Liver (tissue), 9 donors: ENCODE results near the gene SLC16A6. TPM values are rescaled to one million over a fixed set of nuclear protein-coding genes. Genes with fewer than 3 reads are reported as not detected.

ENCODE experiments used
- DNase-seq: peaks from one replicate; pipeline ENCODE4 v3.0.0-alpha.2; 2017; ENCODE audit warnings: low spot score
- H3K27ac ChIP-seq, 2 donors: one replicate each; pipeline ENCODE4 v1.7.0; 2013; ENCODE audit warnings: inconsistent platforms in 2 of 2, low read length in 2 of 2, control low read depth in 1 of 2, low read depth in 1 of 2, mild to moderate bottlenecking in 1 of 2
- H3K27me3 ChIP-seq, 4 donors: one replicate each; pipeline versions ENCODE4 v1.6.1 to v1.7.0; 2013; ENCODE audit warnings: low read length in 3 of 4, inconsistent platforms in 1 of 4, mild to moderate bottlenecking in 1 of 4, moderate library complexity in 1 of 4; ENCODE audit not compliant: control insufficient read depth in 4 of 4, insufficient read depth in 4 of 4
- H3K36me3 ChIP-seq, 4 donors: one replicate each; pipeline versions ENCODE4 v1.6.1 to v1.7.0; 2013; ENCODE audit warnings: low read length in 3 of 4, mild to moderate bottlenecking in 3 of 4, low read depth in 1 of 4, moderate library complexity in 1 of 4; ENCODE audit not compliant: control insufficient read depth in 4 of 4, insufficient read depth in 3 of 4
- H3K4me1 ChIP-seq, 4 donors: one replicate each; pipeline versions ENCODE4 v1.6.1 to v1.7.0; 2013; ENCODE audit warnings: low read length in 3 of 4, mild to moderate bottlenecking in 3 of 4, moderate library complexity in 1 of 4; ENCODE audit not compliant: control insufficient read depth in 4 of 4, insufficient read depth in 4 of 4
- H3K4me3 ChIP-seq, 3 donors: one replicate each; pipeline versions ENCODE4 v1.6.1 to v1.7.0; 2013; ENCODE audit warnings: low read length in 3 of 3, control low read depth in 1 of 3, low read depth in 1 of 3, mild to moderate bottlenecking in 1 of 3
- H3K9ac ChIP-seq, 2 donors: one replicate each; pipeline ENCODE4 v1.7.0; 2013; ENCODE audit warnings: low read length in 2 of 2, mild to moderate bottlenecking in 2 of 2, moderate library complexity in 2 of 2, control low read depth in 1 of 2, low read depth in 1 of 2
- H3K9me3 ChIP-seq, 4 donors: one replicate each; pipeline versions ENCODE4 v1.6.1 to v1.7.0; 2013; ENCODE audit warnings: low read length in 3 of 4; ENCODE audit not compliant: control insufficient read depth in 4 of 4
- ATF3 ChIP-seq: IDR thresholded peaks from 2 replicates; pipeline ENCODE4 v1.6.1; 2016; ENCODE audit warnings: antibody characterized with exemption
- EGR1 ChIP-seq, 2 donors: IDR thresholded peaks; 2 replicates each; pipeline ENCODE4 v1.6.1; 2016 to 2018; ENCODE audit warnings: antibody characterized with exemption in 2 of 2, low read depth in 2 of 2
- FOXA1 ChIP-seq: IDR thresholded peaks from 2 replicates; pipeline ENCODE4 v1.6.1; 2016; ENCODE audit warnings: antibody characterized with exemption
- FOXA2 ChIP-seq: IDR thresholded peaks from 2 replicates; pipeline ENCODE4 v1.6.1; 2016; ENCODE audit warnings: antibody characterized with exemption
- GABPA ChIP-seq, 2 donors: IDR thresholded peaks in 1 of 2; conservative IDR thresholded peaks in 1 of 2; 2 replicates each; pipeline ENCODE4 v1.6.1; 2016; ENCODE audit warnings: antibody characterized with exemption in 2 of 2, mild to moderate bottlenecking in 1 of 2, moderate library complexity in 1 of 2
- HNF4A ChIP-seq, 2 donors: conservative IDR thresholded peaks; 2 replicates each; pipeline ENCODE4 v1.6.1; 2016; ENCODE audit warnings: antibody characterized with exemption in 2 of 2, mild to moderate bottlenecking in 2 of 2
- HNF4G ChIP-seq: IDR thresholded peaks from 2 replicates; pipeline ENCODE4 v1.6.1; 2016; ENCODE audit warnings: antibody characterized with exemption
- MAX ChIP-seq: IDR thresholded peaks from 2 replicates; pipeline ENCODE4 v1.6.1; 2016; ENCODE audit warnings: antibody characterized with exemption
- NR2F2 ChIP-seq: IDR thresholded peaks from 2 replicates; pipeline ENCODE4 v1.6.1; 2016; ENCODE audit warnings: antibody characterized with exemption
- RAD21 ChIP-seq, 2 donors: IDR thresholded peaks; 2 replicates each; pipeline ENCODE4 v1.6.1; 2016; ENCODE audit warnings: antibody characterized with exemption in 2 of 2, mild to moderate bottlenecking in 2 of 2
- SP1 ChIP-seq: IDR thresholded peaks from 2 replicates; pipeline ENCODE4 v1.6.1; 2018; ENCODE audit warnings: antibody characterized with exemption, mild to moderate bottlenecking
- TAF1 ChIP-seq: conservative IDR thresholded peaks from 2 replicates; pipeline ENCODE4 v1.6.1; 2016; ENCODE audit warnings: antibody characterized with exemption, mild to moderate bottlenecking
- YY1 ChIP-seq: IDR thresholded peaks from 2 replicates; pipeline ENCODE4 v1.6.1; 2016; ENCODE audit warnings: antibody characterized with exemption, mild to moderate bottlenecking
- WGBS: extraction: QIAGEN DNeasy Blood & Tissue Kit; methylation state at CpG from one replicate; pipeline ENCODE4 v1.1.7; 2013; 5-methylcytosine and 5-hydroxymethylcytosine counted together
- polyA plus RNA-seq, 2 donors: library from polyadenylated mRNA; stranded (reverse) in 1 of 2; unstranded in 1 of 2; fragments of 200-250 nt in 1 of 2; fragments of >200 nt in 1 of 2; fragmentation: Nextera tagmentation in 1 of 2; extraction: Ambion mirVana in 1 of 2; gene quantifications; one replicate each; pipeline versions ENCODE4 v1.2.1 to v1.2.3, GENCODE V29; 2013 to 2015
- total RNA-seq, 2 donors: library from RNA; depleted of rRNA; stranded (reverse); fragments of >200 nt; gene quantifications; one replicate each; pipeline ENCODE4 v1.2.3, GENCODE V29; 2014
- TF ChIP-seq, protein P1 (sequence below): IDR thresholded peaks from 2 replicates; pipeline ENCODE4 v1.6.1; 2016; ENCODE audit warnings: antibody characterized with exemption
- TF ChIP-seq, protein P2 (sequence below): fragments of 150-350 bp; IDR thresholded peaks from 2 replicates; pipeline ENCODE4 v1.5.1; 2017; ENCODE audit warnings: improper control_type of control experiment, low read depth, low read length; ENCODE audit not compliant: missing input control
- TF ChIP-seq, protein P3 (sequence below): IDR thresholded peaks from 2 replicates; pipeline ENCODE4 v1.6.1; 2016; ENCODE audit warnings: antibody characterized with exemption, mild to moderate bottlenecking
- donor health status: healthy.
- donor health status: healthy.
- donor health status: healthy.
- donor health status: healthy.
- donor health status: healthy.

Gene SLC16A6
- total and polyA plus RNA-seq, 4 donors: 0.11 to 0.92 (median 0.59) TPM

GRCh38 chr17:68289936-68290267, 1.0 kb downstream of the SLC16A6 start:
- DNase-seq: no peak
- H3K9ac ChIP-seq: peak overlapping the region in 1 of 2 donors; percentile 54
- WGBS: 38% methylated on average over 9 of the region's 9 CpGs

More at GRCh38 chr17:68289936-68290267, 1.0 kb downstream of the SLC16A6 start:
- Histone ChIP-seq H3K36me3 (no peaks in the 10 kb centered on the region), H3K4me1 (peaks cover 5 to 22% (median 15%) of the 10 kb centered on the region in 4 donors), H3K27me3 (no peaks in the 10 kb centered on the region), H3K4me3 (peak overlapping the region; percentile 60 to 76 (median 63)), H3K9me3 (no peaks in the 10 kb centered on the region), H3K27ac (peak overlapping the region; percentile 75 to 78)
- TF ChIP-seq FOXA1 (no peak), TAF1 (no peak), MAX (no peak), NR2F2 (no peak), SP1 (no peak), ATF3 (no peak), EGR1 (IDR thresholded peaks at IDR 0.05; ENCODE audit: low read depth in 2 of 2) (no peak), HNF4G (no peak), RAD21 (IDR thresholded peaks at IDR 0.05) (no peak), FOXA2 (no peak), GABPA (IDR thresholded peaks at IDR 0.05 in 1 of 2, conservative IDR thresholded peaks at IDR 0.05 in 1 of 2) (no peak), HNF4A (conservative IDR thresholded peaks at IDR 0.05) (no peak), YY1 (no peak)
- TF ChIP-seq, protein P1, sequence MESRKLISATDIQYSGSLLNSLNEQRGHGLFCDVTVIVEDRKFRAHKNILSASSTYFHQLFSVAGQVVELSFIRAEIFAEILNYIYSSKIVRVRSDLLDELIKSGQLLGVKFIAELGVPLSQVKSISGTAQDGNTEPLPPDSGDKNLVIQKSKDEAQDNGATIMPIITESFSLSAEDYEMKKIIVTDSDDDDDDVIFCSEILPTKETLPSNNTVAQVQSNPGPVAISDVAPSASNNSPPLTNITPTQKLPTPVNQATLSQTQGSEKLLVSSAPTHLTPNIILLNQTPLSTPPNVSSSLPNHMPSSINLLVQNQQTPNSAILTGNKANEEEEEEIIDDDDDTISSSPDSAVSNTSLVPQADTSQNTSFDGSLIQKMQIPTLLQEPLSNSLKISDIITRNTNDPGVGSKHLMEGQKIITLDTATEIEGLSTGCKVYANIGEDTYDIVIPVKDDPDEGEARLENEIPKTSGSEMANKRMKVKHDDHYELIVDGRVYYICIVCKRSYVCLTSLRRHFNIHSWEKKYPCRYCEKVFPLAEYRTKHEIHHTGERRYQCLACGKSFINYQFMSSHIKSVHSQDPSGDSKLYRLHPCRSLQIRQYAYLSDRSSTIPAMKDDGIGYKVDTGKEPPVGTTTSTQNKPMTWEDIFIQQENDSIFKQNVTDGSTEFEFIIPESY: no peak
- TF ChIP-seq, protein P2, sequence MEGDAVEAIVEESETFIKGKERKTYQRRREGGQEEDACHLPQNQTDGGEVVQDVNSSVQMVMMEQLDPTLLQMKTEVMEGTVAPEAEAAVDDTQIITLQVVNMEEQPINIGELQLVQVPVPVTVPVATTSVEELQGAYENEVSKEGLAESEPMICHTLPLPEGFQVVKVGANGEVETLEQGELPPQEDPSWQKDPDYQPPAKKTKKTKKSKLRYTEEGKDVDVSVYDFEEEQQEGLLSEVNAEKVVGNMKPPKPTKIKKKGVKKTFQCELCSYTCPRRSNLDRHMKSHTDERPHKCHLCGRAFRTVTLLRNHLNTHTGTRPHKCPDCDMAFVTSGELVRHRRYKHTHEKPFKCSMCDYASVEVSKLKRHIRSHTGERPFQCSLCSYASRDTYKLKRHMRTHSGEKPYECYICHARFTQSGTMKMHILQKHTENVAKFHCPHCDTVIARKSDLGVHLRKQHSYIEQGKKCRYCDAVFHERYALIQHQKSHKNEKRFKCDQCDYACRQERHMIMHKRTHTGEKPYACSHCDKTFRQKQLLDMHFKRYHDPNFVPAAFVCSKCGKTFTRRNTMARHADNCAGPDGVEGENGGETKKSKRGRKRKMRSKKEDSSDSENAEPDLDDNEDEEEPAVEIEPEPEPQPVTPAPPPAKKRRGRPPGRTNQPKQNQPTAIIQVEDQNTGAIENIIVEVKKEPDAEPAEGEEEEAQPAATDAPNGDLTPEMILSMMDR: no peak
- TF ChIP-seq, protein P3, sequence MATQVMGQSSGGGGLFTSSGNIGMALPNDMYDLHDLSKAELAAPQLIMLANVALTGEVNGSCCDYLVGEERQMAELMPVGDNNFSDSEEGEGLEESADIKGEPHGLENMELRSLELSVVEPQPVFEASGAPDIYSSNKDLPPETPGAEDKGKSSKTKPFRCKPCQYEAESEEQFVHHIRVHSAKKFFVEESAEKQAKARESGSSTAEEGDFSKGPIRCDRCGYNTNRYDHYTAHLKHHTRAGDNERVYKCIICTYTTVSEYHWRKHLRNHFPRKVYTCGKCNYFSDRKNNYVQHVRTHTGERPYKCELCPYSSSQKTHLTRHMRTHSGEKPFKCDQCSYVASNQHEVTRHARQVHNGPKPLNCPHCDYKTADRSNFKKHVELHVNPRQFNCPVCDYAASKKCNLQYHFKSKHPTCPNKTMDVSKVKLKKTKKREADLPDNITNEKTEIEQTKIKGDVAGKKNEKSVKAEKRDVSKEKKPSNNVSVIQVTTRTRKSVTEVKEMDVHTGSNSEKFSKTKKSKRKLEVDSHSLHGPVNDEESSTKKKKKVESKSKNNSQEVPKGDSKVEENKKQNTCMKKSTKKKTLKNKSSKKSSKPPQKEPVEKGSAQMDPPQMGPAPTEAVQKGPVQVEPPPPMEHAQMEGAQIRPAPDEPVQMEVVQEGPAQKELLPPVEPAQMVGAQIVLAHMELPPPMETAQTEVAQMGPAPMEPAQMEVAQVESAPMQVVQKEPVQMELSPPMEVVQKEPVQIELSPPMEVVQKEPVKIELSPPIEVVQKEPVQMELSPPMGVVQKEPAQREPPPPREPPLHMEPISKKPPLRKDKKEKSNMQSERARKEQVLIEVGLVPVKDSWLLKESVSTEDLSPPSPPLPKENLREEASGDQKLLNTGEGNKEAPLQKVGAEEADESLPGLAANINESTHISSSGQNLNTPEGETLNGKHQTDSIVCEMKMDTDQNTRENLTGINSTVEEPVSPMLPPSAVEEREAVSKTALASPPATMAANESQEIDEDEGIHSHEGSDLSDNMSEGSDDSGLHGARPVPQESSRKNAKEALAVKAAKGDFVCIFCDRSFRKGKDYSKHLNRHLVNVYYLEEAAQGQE: no peak
